HG03175 (cell line): ENCODE results near the gene LAIR1.
"Not testable (repeated sequence)": the region's sequence is repeated elsewhere in the genome, so short reads cannot be mapped to it uniquely, and the experiment has no call there.

Experiments used
- ATAC-seq: cut with Tn5 transposase; IDR thresholded peaks from one replicate; pipeline ENCODE4 v1.9.1; 2021; ENCODE audit warnings: mild to moderate bottlenecking, moderate library complexity; ENCODE audit not compliant: unreplicated experiment

LAIR1 gene

DNA sequence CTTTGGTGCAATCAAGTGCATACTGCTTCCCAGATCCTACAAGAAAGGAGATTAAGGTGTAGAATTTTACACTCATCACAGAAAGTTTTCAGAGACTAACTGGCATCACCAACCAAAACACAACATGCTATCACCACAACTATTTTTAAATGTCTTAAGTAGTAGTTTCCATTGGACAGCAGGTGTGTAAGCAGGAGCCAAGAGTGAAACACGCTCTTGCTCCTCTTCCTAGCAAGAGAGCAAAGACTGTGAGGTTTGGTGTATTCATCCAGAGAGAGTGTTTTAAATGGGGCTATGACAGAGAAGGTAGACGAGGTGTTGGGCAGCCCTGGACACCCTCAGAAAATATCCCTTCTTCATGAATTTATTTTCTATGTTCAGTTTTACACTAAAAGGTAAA lies 13.3 kb downstream of the LAIR1 start:
- no peak for ATAC-seq

- ATAC-seq = no peak
Measured at GRCh38 chr19:54345938-54346386, 18.8 kb downstream of the LAIR1 start.

GRCh38 chr19:54343868-54344267 lies 20.9 kb downstream of the LAIR1 start:
- no peak for ATAC-seq

DNA sequence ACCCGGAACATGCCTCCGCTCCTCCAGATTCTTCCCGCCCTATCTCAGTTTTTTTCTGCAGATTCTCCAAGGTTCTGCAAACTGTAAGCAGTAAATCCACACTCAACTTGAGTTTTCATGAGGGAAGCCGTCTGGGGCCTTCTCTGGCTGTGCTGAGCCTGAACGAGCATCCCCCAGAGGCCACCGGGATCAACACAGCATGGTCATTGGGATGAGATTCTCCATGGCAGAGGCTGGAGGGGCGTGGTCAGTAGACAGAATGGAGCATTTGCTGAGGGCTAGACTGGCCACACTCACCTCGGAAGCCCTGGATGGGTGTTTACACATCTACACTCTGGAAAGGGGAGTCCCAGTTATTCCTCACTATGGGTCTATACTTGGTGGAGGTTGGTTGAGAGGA lies 23.4 kb downstream of the LAIR1 start:
- ATAC-seq = no peak

- no peak for ATAC-seq
Measured at GRCh38 chr19:54339646-54340358, 24.9 kb downstream of the LAIR1 start.

- ATAC-seq = no peak
Measured at GRCh38 chr19:54338521-54338920, 26.2 kb downstream of the LAIR1 start.

- ATAC-seq = no peak
Measured at GRCh38 chr19:54337858-54338230, 26.9 kb downstream of the LAIR1 start.

DNA sequence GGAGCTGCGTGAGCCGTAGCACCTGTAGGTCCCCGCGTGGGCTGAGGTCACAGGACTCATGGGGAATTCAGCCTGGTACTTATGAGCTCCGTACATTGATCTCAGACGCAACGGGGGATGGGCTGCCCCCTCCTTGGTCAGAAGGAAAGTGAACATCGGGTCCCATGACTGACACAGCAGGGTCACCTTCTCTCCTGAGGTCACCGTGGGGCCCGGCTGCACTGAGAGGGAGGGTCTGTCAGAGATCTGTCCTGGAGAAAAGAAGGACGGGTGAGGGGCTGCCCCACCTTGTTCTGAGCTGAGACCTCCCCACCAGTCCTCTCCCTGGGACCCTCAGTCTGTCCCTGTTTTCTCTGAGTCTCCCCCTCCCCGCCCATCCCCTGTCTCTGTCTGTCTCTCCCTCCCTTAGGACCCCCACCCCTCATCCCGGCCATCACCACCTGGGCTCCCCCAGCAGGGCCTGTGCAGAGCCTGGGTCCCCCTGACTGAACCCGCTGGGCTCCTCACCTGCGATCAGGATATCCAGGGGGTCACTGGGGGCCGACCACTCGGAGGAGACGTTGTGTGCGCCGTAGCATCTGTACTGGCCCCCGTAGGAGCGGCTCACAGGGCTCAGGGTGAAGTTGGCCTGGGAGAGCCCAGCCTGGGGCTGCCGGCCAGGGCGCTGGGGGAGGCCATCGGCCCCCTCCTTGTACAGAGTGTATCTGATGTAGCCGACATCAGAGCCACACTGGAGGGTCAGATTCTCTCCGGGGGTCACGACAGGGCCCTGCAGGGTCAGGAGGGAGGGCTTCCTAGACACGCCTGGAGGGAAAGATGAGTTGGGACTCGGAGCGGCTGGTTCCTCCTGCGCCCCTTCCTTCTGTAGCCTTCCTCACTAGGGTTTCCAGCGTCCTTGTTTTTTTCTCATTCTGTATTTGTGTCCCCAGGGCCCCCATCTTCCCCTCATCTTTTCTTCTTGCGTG lies 27.6 kb downstream of the LAIR1 start:
- ATAC-seq = no peak

DNA sequence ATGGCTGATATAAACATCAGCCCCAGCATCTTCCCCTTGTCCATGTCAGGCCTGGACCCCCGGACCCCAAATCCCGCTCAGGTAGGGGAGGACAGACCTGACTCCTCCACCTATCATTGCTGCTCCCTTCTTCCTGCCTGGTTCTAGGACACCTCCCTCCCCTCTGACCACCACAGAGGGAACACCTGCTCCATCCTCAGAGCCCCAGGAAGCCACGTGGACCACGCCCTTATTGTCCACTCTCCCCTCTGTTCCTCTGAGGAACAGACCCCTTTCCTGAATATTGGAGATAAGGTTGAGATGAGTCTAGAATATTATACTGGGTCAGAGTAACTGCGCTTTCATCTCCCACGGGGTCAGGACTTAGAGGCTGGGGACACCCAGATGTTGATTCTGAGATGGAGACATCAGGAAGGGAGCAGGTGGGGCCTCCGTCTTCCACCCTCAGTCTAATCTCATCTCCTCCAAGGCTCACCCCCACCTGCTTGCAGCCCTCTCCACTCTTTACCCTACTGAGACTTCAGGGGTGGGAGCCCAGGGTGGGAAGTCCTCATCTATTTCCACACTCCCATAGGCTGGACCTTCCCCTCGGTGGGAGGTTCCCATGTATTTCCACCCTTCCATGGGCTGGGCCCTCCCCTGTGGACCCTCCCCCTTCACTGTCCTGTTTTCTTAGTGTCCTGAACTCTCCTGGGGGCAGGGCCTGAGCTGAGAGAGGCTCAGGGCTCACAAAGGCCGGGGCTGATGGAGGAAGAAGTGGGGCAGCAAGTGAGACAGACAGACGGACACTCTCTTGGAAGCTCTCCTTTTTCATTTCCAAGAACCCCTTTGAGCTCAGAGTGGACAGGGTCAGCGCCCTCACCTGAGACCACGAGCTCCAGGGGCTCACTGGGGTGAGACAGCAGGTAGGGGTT lies 28.5 kb downstream of the LAIR1 start:
- ATAC-seq = no peak

GRCh38 chr19:54335164-54335563 lies 29.6 kb downstream of the LAIR1 start:
- no peak for ATAC-seq

GRCh38 chr19:54333586-54334298 lies 31.0 kb downstream of the LAIR1 start:
- ATAC-seq = no peak

- no peak for ATAC-seq
Measured at GRCh38 chr19:54332149-54332548, 32.6 kb downstream of the LAIR1 start.

DNA sequence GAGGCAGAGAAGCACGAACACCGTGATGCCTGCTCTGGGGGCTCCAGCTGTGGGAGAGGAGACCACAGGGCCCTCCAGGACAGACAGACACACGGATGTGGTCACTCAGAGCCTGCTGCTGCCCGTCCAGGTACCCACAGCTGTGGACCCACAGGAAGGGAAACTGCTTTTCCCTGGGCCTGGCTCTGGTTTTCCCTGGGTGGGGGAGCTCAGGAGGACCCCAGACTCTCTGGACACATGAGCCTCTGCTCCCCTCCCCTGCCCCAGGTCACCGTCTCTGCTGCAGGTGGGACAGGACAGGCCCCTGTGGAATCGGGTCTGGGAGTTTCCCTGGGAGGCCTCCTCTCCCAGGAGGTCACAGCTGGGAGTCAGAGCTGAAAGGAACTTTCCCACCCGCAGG lies 33.1 kb downstream of the LAIR1 start:
- no peak for ATAC-seq

DNA sequence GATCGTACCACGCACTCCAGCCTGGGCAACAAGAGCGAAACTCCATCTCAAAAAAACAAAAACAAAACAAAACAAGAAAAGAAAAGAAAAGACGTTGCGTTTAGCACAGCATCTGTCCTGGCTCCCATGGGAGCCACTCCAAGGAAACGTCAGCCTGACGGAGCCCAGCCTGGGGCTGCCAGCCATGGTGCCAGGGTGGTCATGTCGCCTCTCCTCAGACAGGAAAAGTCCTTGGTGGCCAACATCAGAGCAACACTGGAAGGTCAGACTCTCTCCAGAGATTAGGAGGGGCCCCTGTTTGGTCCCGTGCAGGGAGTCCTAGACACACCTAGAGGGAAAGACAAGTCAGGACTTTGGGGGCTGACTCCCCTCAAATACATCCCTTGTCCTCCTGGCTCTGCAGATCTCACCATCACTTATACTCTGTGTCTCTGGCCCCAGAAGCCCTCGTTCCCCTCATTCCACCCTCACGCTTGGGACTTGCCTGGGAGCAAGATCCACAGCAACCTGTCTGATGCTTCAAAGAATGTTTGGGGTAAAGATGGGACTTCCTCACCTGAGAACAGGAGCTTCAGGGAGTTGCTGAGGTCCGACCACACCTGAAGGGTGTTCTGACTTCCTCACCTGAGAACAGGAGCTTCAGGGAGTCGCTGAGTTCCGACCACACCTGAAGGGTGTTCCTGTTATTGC lies 35.1 kb downstream of the LAIR1 start:
- no peak for ATAC-seq

DNA sequence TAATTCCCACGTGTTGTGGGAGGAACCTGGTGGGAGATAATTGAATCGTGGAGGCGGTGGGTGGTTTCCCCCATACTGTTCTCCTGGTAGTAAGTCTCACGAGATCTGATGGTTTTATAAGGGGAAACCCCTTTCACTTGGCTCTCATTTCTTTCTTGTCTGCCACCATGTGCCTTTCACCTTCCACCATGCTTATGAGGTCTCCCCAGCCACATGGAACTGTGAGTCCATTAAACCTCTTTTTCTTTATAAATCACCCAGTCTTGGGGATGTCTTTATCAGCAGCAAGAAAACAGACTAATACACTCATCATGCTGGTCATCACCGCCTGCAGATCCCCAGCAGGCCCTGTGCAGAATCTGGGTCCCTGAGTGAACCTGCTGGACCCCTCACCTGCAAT lies 36.0 kb downstream of the LAIR1 start:
- not testable (repeated sequence) for ATAC-seq

- no peak for ATAC-seq
Measured at GRCh38 chr19:54325631-54326030, 39.1 kb downstream of the LAIR1 start.

GRCh38 chr19:54325194-54325621 lies 39.5 kb downstream of the LAIR1 start:
- ATAC-seq = no peak

DNA sequence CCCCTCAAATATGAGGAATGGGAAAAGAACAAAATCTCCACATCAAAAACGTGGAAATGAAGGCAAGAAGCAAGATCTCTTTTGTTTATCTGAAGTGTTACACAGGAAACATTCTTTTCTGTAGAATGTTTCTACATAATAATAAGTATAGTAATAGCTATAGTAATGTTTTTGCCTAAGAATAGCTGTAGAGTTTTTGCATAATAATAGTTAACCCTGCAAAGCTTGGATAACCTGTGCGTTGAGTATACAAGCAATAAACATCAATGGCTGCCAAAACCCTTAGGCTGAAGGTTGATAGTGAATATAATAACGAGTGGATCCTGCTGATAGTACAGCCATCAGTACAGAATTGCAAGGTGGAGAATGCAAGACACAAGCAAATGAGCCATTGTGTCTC lies 40.7 kb downstream of the LAIR1 start:
- no peak for ATAC-seq

DNA sequence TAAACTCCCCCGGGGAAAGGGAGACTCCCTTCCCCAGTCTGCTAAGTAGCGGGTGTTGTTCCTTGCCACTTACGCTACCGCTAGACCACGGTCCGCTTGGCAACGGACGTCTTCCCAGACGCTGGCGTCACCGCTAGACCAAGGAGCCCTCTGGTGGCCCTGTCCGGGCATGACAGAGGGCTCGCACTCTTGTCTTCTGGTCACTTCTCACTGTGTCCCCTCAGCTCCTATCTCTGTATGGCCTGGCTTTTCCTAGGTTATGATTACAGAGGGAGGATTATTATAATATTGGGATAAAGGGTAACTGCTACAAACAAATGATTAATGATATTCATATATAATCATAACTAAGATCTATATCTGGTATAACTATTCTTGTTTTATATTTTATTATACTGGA lies 41.8 kb downstream of the LAIR1 start:
- not testable (repeated sequence) for ATAC-seq

DNA sequence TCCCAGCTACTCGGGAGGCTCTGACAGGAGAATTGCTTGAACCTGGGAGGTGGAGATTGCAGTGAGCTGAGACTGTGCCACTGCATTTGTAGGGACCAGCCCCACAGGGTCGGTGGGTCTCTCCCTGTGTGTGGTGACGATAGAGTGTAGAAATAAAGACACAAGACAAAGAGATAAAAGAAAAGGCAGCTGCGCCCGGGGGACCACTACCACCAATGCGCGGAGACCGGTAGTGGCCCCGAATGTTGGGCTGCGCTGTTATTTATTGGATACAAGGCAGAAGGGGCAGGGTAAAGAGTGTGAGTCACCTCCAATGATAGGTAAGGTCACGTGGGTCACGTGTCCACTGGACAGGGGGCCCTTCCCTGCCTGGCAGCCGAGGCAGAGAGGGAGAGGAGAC lies 42.4 kb downstream of the LAIR1 start:
- not testable (repeated sequence) for ATAC-seq
